NB4 (cell line): ENCODE results near the gene OVCA2.

Source experiments
- CTCF ChIP-seq: IDR thresholded peaks from one replicate; pipeline ENCODE4 v1.5.1; 2012; ENCODE audit warnings: low read depth, low read length
- MAX ChIP-seq: IDR thresholded peaks from 2 replicates; pipeline ENCODE4 v1.6.1; 2011; ENCODE audit warnings: low read depth, low read length
- POLR2A ChIP-seq: IDR thresholded peaks from 2 replicates; pipeline ENCODE4 v1.6.1; 2011; ENCODE audit warnings: mild to moderate bottlenecking; ENCODE audit not compliant: insufficient read length; ENCODE audit errors: extremely low read depth

GRCh38 chr17:2018716-2019510, 22.9 kb upstream of the OVCA2 start:
- TF ChIP-seq CTCF: no peak
- no peak for TF ChIP-seq POLR2A
- TF ChIP-seq MAX: no peak
